HepG2 (cell line): ENCODE data around the gene U2AF1L4. TPM values are rescaled to one million over a fixed set of nuclear protein-coding genes. Genes with fewer than 3 reads are reported as not detected.

ENCODE experiments used
- BHLHE40 ChIP-seq: IDR thresholded peaks from 2 replicates; pipeline ENCODE4 v1.6.1; 2011; ENCODE audit warnings: low read length, improper control_type of control experiment
- CAMTA2 ChIP-seq: sonication (generic); formaldehyde crosslinking; IDR thresholded peaks from 2 replicates; pipeline ENCODE4 v1.4.0; 2020; ENCODE audit warnings: mild to moderate bottlenecking, missing genetic modification reagents, borderline replicate concordance
- FOXC1 ChIP-seq: sonication (generic); formaldehyde crosslinking; IDR thresholded peaks from 2 replicates; pipeline ENCODE4 v1.8.0; 2022; ENCODE audit warnings: mild to moderate bottlenecking, missing genetic modification reagents, borderline replicate concordance
- HMG20A ChIP-seq: IDR thresholded peaks from 2 replicates; pipeline ENCODE4 v1.6.1; 2016; ENCODE audit warnings: borderline replicate concordance
- HNF4G ChIP-seq, 2 experiments: sonication (generic) in 1 of 2; formaldehyde crosslinking in 1 of 2; IDR thresholded peaks; 2 replicates each; pipeline versions ENCODE4 v1.4.0 to v1.6.1; 2011 to 2020; ENCODE audit warnings: borderline replicate concordance in 2 of 2, low read depth in 2 of 2, mild to moderate bottlenecking in 2 of 2, low read length in 1 of 2, missing genetic modification reagents in 1 of 2, moderate library complexity in 1 of 2
- KAT8 ChIP-seq: IDR thresholded peaks from 2 replicates; pipeline ENCODE4 v1.6.1; 2016; ENCODE audit warnings: missing genetic modification reagents, missing compliant biosample characterization
- KLF15 ChIP-seq: sonication (generic); formaldehyde crosslinking; IDR thresholded peaks from 2 replicates; pipeline ENCODE4 v1.8.1; 2023; ENCODE audit warnings: borderline replicate concordance, mild to moderate bottlenecking, inconsistent platforms, missing genetic modification reagents, mixed read lengths
- MAFG ChIP-seq: sonication (generic); formaldehyde crosslinking; IDR thresholded peaks from 2 replicates; pipeline ENCODE4 v1.5.1; 2020; ENCODE audit warnings: mild to moderate bottlenecking, missing genetic modification reagents
- NFRKB ChIP-seq: fragments of 450-650 bp; IDR thresholded peaks from 2 replicates; pipeline ENCODE4 v1.6.1; 2017
- PPARG ChIP-seq: conservative IDR thresholded peaks from 2 replicates; pipeline ENCODE4 v1.6.1; 2016; ENCODE audit warnings: missing biosample characterization, missing genetic modification reagents
- SAP130 ChIP-seq: IDR thresholded peaks from 2 replicates; pipeline ENCODE4 v1.6.1; 2016; ENCODE audit warnings: low read depth
- SOX5 ChIP-seq: IDR thresholded peaks from 2 replicates; pipeline ENCODE4 v1.6.1; 2016; ENCODE audit warnings: borderline replicate concordance
- SP2 ChIP-seq: sonication (generic); formaldehyde crosslinking; IDR thresholded peaks from 2 replicates; pipeline ENCODE4 v1.5.1; 2020; ENCODE audit warnings: mild to moderate bottlenecking, missing genetic modification reagents
- WIZ ChIP-seq: sonication (generic); formaldehyde crosslinking; IDR thresholded peaks from 2 replicates; pipeline ENCODE4 v1.5.1; 2020; ENCODE audit warnings: mild to moderate bottlenecking, missing genetic modification reagents
- ZBTB14 ChIP-seq: sonication (generic); formaldehyde crosslinking; IDR thresholded peaks from 2 replicates; pipeline ENCODE4 v1.4.0; 2020; ENCODE audit warnings: missing genetic modification reagents
- ZGPAT ChIP-seq: IDR thresholded peaks from 2 replicates; pipeline ENCODE4 v1.6.1; 2016; ENCODE audit warnings: mild to moderate bottlenecking
- ZMYM3 ChIP-seq: sonication (generic); formaldehyde crosslinking; IDR thresholded peaks from 2 replicates; pipeline ENCODE4 v1.5.1; 2020; ENCODE audit warnings: mild to moderate bottlenecking, missing genetic modification reagents
- ZNF234 ChIP-seq: sonication (generic); formaldehyde crosslinking; conservative IDR thresholded peaks from 2 replicates; pipeline ENCODE4 v1.5.1; 2020; ENCODE audit warnings: mild to moderate bottlenecking, missing genetic modification reagents
- ZNF460 ChIP-seq: sonication (generic); formaldehyde crosslinking; IDR thresholded peaks from 2 replicates; pipeline ENCODE4 v1.5.1; 2020; ENCODE audit warnings: missing genetic modification reagents, mild to moderate bottlenecking, borderline replicate concordance
- ZNF556 ChIP-seq: sonication (generic); formaldehyde crosslinking; IDR thresholded peaks from 2 replicates; pipeline ENCODE4 v1.4.0; 2020; ENCODE audit warnings: mild to moderate bottlenecking, missing genetic modification reagents, borderline replicate concordance
- polyA plus RNA-seq, 8 experiments: library from polyadenylated mRNA; depleted of rRNA in 3 of 8; stranded (reverse) in 7 of 8; unstranded in 1 of 8; fragments of >200 nt; fragmentation: Illumina TruSeq in 4 of 8; extraction: Trizol in 4 of 8; gene quantifications; 2 replicates each; pipeline versions ENCODE4 v1.2.1 to v1.2.3, GENCODE V29; 2011 to 2016; ENCODE audit warnings: low read depth in 4 of 8, missing spikeins in 1 of 8, mixed read lengths in 1 of 8; ENCODE audit not compliant: insufficient read depth in 1 of 8
- total RNA-seq, 5 experiments: library from RNA; depleted of rRNA; stranded (reverse); fragments of >200 nt; fragmentation: Illumina TruSeq; extraction: Trizol; gene quantifications; 2 replicates each; pipeline ENCODE4 v1.2.3, GENCODE V29; 2016; ENCODE audit warnings: low read depth in 1 of 5
- TF ChIP-seq, protein P1 (sequence below): sonication (generic); formaldehyde crosslinking; IDR thresholded peaks from 2 replicates; pipeline ENCODE4 v1.4.0; 2020; ENCODE audit warnings: missing genetic modification reagents, low read depth, mild to moderate bottlenecking, borderline replicate concordance
- TF ChIP-seq, protein P2 (sequence below): sonication (generic); formaldehyde crosslinking; IDR thresholded peaks from 2 replicates; pipeline ENCODE4 v1.4.0; 2020; ENCODE audit warnings: missing genetic modification reagents
- TF ChIP-seq, protein P3 (sequence below): IDR thresholded peaks from 2 replicates; pipeline ENCODE4 v1.6.1; 2018; ENCODE audit warnings: missing genetic modification reagents, mild to moderate bottlenecking, missing compliant biosample characterization
- TF ChIP-seq, protein P4 (sequence below): sonication (generic); formaldehyde crosslinking; IDR thresholded peaks from 2 replicates; pipeline ENCODE4 v1.5.0; 2020; ENCODE audit warnings: missing genetic modification reagents

Gene U2AF1L4
- total and polyA plus RNA-seq, 2 of the 13 experiments (the other 11 are each of a cell fraction or from before 2014, with no cell fraction given) = 7.9 to 15.4 TPM

- TF ChIP-seq CAMTA2 (CRISPR knock-in tag) (no peak), ZNF234 (CRISPR knock-in tag) (no peak), ZNF460 (CRISPR knock-in tag) (peak; percentile 4; the same call in 1 of the 2 replicates), ZBTB14 (CRISPR knock-in tag) (no peak), SOX5 (peak; percentile 89), ZGPAT (CRISPR knock-in tag) (peak; percentile 50; the same call in 1 of the 2 replicates), SAP130 (CRISPR knock-in tag) (peak; percentile 49), PPARG (no peak), WIZ (CRISPR knock-in tag) (no peak), SP2 (no peak), KLF15 (no peak), MAFG (no peak), NFRKB (no peak), ZNF556 (peak; percentile 31; the same call in 1 of the 2 replicates), FOXC1 (CRISPR knock-in tag) (0 out of 2 replicates have a peak, but pooled peaks have one; percentile 46), HNF4G (IDR thresholded peaks at IDR 0.05; ENCODE audit: borderline replicate concordance, low read depth, low read length) (peak; percentile 21; the same call in 1 of the 2 replicates), HNF4G (CRISPR knock-in tag; IDR thresholded peaks at IDR 0.05; ENCODE audit: borderline replicate concordance, low read depth) (no peak), HMG20A (CRISPR knock-in tag) (peak; percentile 43; the same call in 1 of the 2 replicates), ZMYM3 (CRISPR knock-in tag) (0 out of 2 replicates have a peak, but pooled peaks have one; percentile 12), KAT8 (CRISPR knock-in tag) (no peak), BHLHE40 (peak; percentile 84)
- TF ChIP-seq, protein P1, sequence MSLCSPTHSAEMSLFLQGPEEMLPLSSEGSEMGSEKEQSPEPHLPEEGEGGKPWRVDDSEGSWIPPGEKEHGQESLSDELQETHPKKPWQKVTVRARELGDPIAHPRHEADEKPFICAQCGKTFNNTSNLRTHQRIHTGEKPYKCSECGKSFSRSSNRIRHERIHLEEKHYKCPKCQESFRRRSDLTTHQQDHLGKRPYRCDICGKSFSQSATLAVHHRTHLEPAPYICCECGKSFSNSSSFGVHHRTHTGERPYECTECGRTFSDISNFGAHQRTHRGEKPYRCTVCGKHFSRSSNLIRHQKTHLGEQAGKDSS (CRISPR knock-in tag) = no peak
- TF ChIP-seq, protein P2, sequence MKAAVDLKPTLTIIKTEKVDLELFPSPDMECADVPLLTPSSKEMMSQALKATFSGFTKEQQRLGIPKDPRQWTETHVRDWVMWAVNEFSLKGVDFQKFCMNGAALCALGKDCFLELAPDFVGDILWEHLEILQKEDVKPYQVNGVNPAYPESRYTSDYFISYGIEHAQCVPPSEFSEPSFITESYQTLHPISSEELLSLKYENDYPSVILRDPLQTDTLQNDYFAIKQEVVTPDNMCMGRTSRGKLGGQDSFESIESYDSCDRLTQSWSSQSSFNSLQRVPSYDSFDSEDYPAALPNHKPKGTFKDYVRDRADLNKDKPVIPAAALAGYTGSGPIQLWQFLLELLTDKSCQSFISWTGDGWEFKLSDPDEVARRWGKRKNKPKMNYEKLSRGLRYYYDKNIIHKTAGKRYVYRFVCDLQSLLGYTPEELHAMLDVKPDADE (CRISPR knock-in tag) = no peak
- TF ChIP-seq, protein P3, sequence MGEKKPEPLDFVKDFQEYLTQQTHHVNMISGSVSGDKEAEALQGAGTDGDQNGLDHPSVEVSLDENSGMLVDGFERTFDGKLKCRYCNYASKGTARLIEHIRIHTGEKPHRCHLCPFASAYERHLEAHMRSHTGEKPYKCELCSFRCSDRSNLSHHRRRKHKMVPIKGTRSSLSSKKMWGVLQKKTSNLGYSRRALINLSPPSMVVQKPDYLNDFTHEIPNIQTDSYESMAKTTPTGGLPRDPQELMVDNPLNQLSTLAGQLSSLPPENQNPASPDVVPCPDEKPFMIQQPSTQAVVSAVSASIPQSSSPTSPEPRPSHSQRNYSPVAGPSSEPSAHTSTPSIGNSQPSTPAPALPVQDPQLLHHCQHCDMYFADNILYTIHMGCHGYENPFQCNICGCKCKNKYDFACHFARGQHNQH (CRISPR knock-in tag) = no peak
- TF ChIP-seq, protein P4, sequence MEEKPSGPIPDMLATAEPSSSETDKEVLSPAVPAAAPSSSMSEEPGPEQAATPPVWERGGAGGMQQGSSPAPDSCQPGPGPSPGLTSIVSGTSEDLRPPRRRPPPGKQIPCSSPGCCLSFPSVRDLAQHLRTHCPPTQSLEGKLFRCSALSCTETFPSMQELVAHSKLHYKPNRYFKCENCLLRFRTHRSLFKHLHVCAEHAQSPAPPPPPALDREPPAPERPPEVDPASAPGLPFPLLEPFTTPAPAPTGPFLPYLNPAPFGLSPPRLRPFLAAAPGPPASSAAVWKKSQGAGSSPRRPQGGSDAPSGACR (CRISPR knock-in tag) = 0 out of 2 replicates have a peak, but pooled peaks have one; percentile 42
These were observed 48.4 kb downstream of the U2AF1L4 start (continued) for GRCh38 chr19:35696835-35697234.
